LNCAP (cell line): ENCODE measurements around the gene CIAO2B.

Source experiments
- CTCF ChIP-seq: fragments of 450-650 bp; IDR thresholded peaks from 2 replicates; pipeline ENCODE4 v1.5.1; 2017; ENCODE audit warnings: mild to moderate bottlenecking

The CIAO2B gene

GRCh38 chr16:66936889-66937554 lies 2.8 kb upstream of the CIAO2B start:
- TF ChIP-seq CTCF: no peak

GRCh38 chr16:66936462-66936861 lies 2.3 kb upstream of the CIAO2B start:
- TF ChIP-seq CTCF: no peak

- no peak for TF ChIP-seq CTCF
Observed at GRCh38 chr16:66935314-66936011, 1.3 kb upstream of the CIAO2B start, which contains the start of gene CES2. Gene CES2, plus strand, starts transcription at chr16:66935516. Its CDS starts 120 bp downstream, at chr16:66935636.

- TF ChIP-seq CTCF: no peak
Observed at GRCh38 chr16:66933776-66934137, 445 bp downstream of the CIAO2B start.

GRCh38 chr16:66932076-66932475 lies 2.1 kb downstream of the CIAO2B start:
- no peak for TF ChIP-seq CTCF

- TF ChIP-seq CTCF: no peak
Observed at GRCh38 chr16:66931665-66932064, 2.5 kb downstream of the CIAO2B start.

- no peak for TF ChIP-seq CTCF
Observed at GRCh38 chr16:66930189-66930588, 4.0 kb downstream of the CIAO2B start.
